H1 (cell line): ENCODE data around the gene GSTCD. TPM values are rescaled to one million over a fixed set of nuclear protein-coding genes. Genes with fewer than 3 reads are reported as not detected.

ENCODE experiments used
- polyA plus RNA-seq, 7 experiments: library from polyadenylated mRNA; depleted of rRNA in 3 of 7; stranded (reverse) in 5 of 7; unstranded in 2 of 7; fragments of >200 nt in 5 of 7; fragments of 200-250 nt in 2 of 7; gene quantifications; 1 replicate in 5 of 7; 2 replicates in 1 of 7; 4 replicates in 1 of 7; pipeline versions ENCODE4 v1.2.1 to v1.2.3, GENCODE V29; 2011 to 2013; ENCODE audit warnings: missing spikeins in 2 of 7, mixed read lengths in 2 of 7
- total RNA-seq: library from RNA; stranded (reverse); fragmentation: NEBNext Ultra II Directional; extraction: Animal tissue kit (Norgen Biotek cat#: 25700); gene quantifications from 2 replicates; pipeline ENCODE4 v1.2.1, GENCODE V29; 2021

GSTCD gene
- total and polyA plus RNA-seq, 2 of the 8 experiments (the other 6 are each of a cell fraction or from before 2014, with no cell fraction given) = 8.5 to 24.6 TPM

Other genes with a start within 250 kb of the GSTCD start
- 62.7 and 67.0 TPM in 2 replicates for gene PPA2, start 234.7 kb upstream of the GSTCD start, total RNA-seq
- 18.4 and 24.9 TPM in 2 replicates for gene PPA2, start 234.7 kb upstream of the GSTCD start, polyA plus RNA-seq (2011; rRNA removed)
- gene ARHGEF38, start 156.2 kb upstream of the GSTCD start, total RNA-seq = not detected in 2 replicates
- not detected in 2 replicates for gene ARHGEF38, start 156.2 kb upstream of the GSTCD start, polyA plus RNA-seq (2011; rRNA removed)
- gene INTS12, start 95 bp upstream of the GSTCD start, total RNA-seq = 13.8 and 14.1 TPM in 2 replicates
- 8.3 and 12.3 TPM in 2 replicates for gene INTS12, start 95 bp upstream of the GSTCD start, polyA plus RNA-seq (2011; rRNA removed)
- gene NPNT, start 186.7 kb downstream of the GSTCD start, total RNA-seq = 0.97 and 1.1 TPM in 2 replicates
- gene NPNT, start 186.7 kb downstream of the GSTCD start, polyA plus RNA-seq (2011; rRNA removed) = 0.11 and 0.24 TPM in 2 replicates